Measurements from ENCODE around the gene DHRS7. TPM values are rescaled to one million over a fixed set of nuclear protein-coding genes. Genes with fewer than 3 reads are reported as not detected.
A peak's percentile ranks its signal among the peaks of the same experiment; 100 is the strongest.

The DHRS7 gene
- total RNA-seq, 2 donors from 2014 or later = 37.7 to 42.8 TPM

- no peaks in the 10 kb centered on the region for H3K36me3 ChIP-seq (ENCODE audit: control insufficient read depth, insufficient read depth, low read length)
- TF ChIP-seq, protein P1, sequence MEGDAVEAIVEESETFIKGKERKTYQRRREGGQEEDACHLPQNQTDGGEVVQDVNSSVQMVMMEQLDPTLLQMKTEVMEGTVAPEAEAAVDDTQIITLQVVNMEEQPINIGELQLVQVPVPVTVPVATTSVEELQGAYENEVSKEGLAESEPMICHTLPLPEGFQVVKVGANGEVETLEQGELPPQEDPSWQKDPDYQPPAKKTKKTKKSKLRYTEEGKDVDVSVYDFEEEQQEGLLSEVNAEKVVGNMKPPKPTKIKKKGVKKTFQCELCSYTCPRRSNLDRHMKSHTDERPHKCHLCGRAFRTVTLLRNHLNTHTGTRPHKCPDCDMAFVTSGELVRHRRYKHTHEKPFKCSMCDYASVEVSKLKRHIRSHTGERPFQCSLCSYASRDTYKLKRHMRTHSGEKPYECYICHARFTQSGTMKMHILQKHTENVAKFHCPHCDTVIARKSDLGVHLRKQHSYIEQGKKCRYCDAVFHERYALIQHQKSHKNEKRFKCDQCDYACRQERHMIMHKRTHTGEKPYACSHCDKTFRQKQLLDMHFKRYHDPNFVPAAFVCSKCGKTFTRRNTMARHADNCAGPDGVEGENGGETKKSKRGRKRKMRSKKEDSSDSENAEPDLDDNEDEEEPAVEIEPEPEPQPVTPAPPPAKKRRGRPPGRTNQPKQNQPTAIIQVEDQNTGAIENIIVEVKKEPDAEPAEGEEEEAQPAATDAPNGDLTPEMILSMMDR (conservative IDR thresholded peaks at IDR 0.05) = no peak
- no peak overlapping the region for H3K4me3 ChIP-seq (ENCODE audit: low read length)
- H3K27ac Mint-ChIP-seq = no peak overlapping the region
- H3K36me3 Mint-ChIP-seq (ENCODE audit: low read depth) = no peaks in the 10 kb centered on the region
- no peak overlapping the region for H3K9ac ChIP-seq (ENCODE audit: extremely low read depth, low read length, poor library complexity, severe bottlenecking)
- H3K4me1 Mint-ChIP-seq = no peaks in the 10 kb centered on the region
- H3K4me3 Mint-ChIP-seq = no peak overlapping the region
- H3K27me3 ChIP-seq (ENCODE audit: control insufficient read depth, insufficient read depth, low read length, poor library complexity, severe bottlenecking) = no peaks in the 10 kb centered on the region
- WGBS, 2 experiments (ENCODE audit: insufficient coverage in 1 of 2, insufficient read length in 1 of 2) = 61 to 73% methylated on average over 3 to 4 of the region's 5 CpGs
- H3K27me3 Mint-ChIP-seq (ENCODE audit: insufficient read depth) = no peaks in the 10 kb centered on the region
- H3K9me3 ChIP-seq (ENCODE audit: control insufficient read depth, low read length) = no peaks in the 10 kb centered on the region
- H3K4me1 ChIP-seq (ENCODE audit: control insufficient read depth, insufficient read depth, low read length) = no peaks in the 10 kb centered on the region
- no peaks in the 10 kb centered on the region for H3K9me3 Mint-ChIP-seq
- no peak overlapping the region for H3K27ac ChIP-seq (ENCODE audit: low read depth, low read length)
- no peak for DNase-seq
Measured at GRCh38 chr14:60184905-60185555, 19.8 kb upstream of the DHRS7 start.

DNA sequence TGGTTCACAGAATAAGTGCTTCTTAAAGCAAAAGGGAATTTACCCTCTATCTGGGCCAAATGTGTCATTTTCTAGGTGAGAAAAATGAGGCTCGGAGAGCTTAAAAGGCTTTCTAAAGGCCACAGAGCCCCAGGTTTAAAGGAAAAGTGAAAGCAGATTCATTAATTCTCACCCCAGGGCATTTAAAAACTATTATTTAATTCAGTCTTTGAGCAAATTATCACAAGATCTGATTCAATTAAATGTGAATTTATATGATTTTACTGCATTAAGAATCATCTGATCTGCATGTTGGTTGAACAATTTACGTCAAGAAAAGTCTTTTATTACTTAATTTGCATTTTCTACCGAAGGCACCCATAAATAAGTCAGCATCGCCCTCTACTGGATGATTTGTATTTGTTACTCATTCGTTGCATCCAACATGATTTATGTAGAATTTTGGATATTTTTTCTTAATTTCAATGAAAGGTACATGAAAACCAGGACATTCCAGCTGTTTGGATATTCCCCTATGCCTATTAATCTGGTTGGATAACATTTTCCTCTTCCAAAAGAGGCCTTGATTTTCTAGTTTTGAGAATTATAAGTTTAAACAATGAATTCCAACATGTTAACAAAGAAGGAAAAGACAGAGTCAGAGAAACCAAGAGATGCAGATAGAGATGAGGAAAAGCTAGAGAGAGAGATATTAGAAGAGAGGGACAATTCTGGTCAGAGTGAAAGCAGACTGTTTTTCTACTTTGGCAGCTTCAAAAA lies 19.1 kb upstream of the DHRS7 start:
- TF ChIP-seq, protein P1 (conservative IDR thresholded peaks at IDR 0.05) = peak; percentile 95
- Histone ChIP-seq H3K27me3 (ENCODE audit: control insufficient read depth, insufficient read depth, low read length, poor library complexity, severe bottlenecking) (no peaks in the 10 kb centered on the region), H3K36me3 (ENCODE audit: control insufficient read depth, insufficient read depth, low read length) (no peaks in the 10 kb centered on the region), H3K4me3 (ENCODE audit: low read length) (no peak overlapping the region), H3K9ac (ENCODE audit: extremely low read depth, low read length, poor library complexity, severe bottlenecking) (no peak overlapping the region), H3K27ac (ENCODE audit: low read depth, low read length) (no peak overlapping the region), H3K9me3 (ENCODE audit: control insufficient read depth, low read length) (no peaks in the 10 kb centered on the region), H3K4me1 (ENCODE audit: control insufficient read depth, insufficient read depth, low read length) (no peaks in the 10 kb centered on the region)
- DNase-seq = no peak
- Mint-ChIP-seq H3K27me3 (ENCODE audit: insufficient read depth) (no peaks in the 10 kb centered on the region), H3K4me3 (no peak overlapping the region), H3K27ac (no peak overlapping the region), H3K36me3 (ENCODE audit: low read depth) (no peaks in the 10 kb centered on the region), H3K4me1 (no peaks in the 10 kb centered on the region), H3K9me3 (no peaks in the 10 kb centered on the region)
- WGBS, 2 experiments (ENCODE audit: insufficient coverage in 1 of 2, insufficient read length in 1 of 2) = 0 to 12% methylated on average over 1 to 5 of the region's 5 CpGs

DNA sequence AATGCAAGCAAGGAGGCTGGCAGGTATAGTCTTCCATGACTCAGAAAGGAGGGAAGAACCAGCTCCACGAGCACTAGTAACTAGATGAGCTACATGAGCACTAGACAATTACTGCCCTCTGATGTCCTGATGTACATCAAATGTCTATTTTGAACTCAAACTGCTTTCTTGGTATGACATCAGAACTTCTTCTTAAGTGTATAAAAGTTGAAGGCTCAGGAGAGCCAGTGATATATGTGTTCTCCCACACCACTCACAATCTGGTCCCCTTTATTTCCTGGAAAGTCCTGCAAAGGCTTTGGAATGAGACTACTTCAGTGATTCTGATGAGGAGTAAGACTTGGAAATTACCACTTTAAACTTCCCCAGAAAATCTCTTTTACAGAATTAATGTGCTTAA lies 18.5 kb upstream of the DHRS7 start:
- no peaks in the 10 kb centered on the region for H3K9me3 Mint-ChIP-seq
- no peak overlapping the region for H3K4me3 ChIP-seq (ENCODE audit: low read length)
- H3K9ac ChIP-seq (ENCODE audit: extremely low read depth, low read length, poor library complexity, severe bottlenecking) = no peak overlapping the region
- H3K4me1 Mint-ChIP-seq = no peaks in the 10 kb centered on the region
- H3K27ac ChIP-seq (ENCODE audit: low read depth, low read length) = no peak overlapping the region
- no peak overlapping the region for H3K4me3 Mint-ChIP-seq
- 89 to 100% methylated on average over 1 of the region's 1 CpG for WGBS, 2 experiments (ENCODE audit: insufficient coverage in 1 of 2, insufficient read length in 1 of 2)
- DNase-seq = no peak
- H3K27ac Mint-ChIP-seq = no peak overlapping the region
- no peaks in the 10 kb centered on the region for H3K4me1 ChIP-seq (ENCODE audit: control insufficient read depth, insufficient read depth, low read length)
- TF ChIP-seq, protein P1 (conservative IDR thresholded peaks at IDR 0.05) = no peak
- no peaks in the 10 kb centered on the region for H3K36me3 ChIP-seq (ENCODE audit: control insufficient read depth, insufficient read depth, low read length)
- no peaks in the 10 kb centered on the region for H3K27me3 ChIP-seq (ENCODE audit: control insufficient read depth, insufficient read depth, low read length, poor library complexity, severe bottlenecking)
- no peaks in the 10 kb centered on the region for H3K36me3 Mint-ChIP-seq (ENCODE audit: low read depth)
- no peaks in the 10 kb centered on the region for H3K9me3 ChIP-seq (ENCODE audit: control insufficient read depth, low read length)
- no peaks in the 10 kb centered on the region for H3K27me3 Mint-ChIP-seq (ENCODE audit: insufficient read depth)

Data from endodermal cell (in vitro differentiated cells).